BLaER1 treated with 17β-estradiol and CSF1 and Interleukin-3, amounts not matched to agents 10 nM and 100 nM (cell line): ENCODE results near the gene OCLN.
"Not testable (repeated sequence)": the region's sequence is repeated elsewhere in the genome, so short reads cannot be mapped to it uniquely, and the experiment has no call there.

ENCODE experiments used
- H3K27ac ChIP-seq, 11 experiments: shearing (Covaris generic); formaldehyde crosslinking; 2 replicates each; pipeline ENCODE4 v1.8.1; 2022
- H3K27me3 ChIP-seq, 11 experiments: shearing (Covaris generic); formaldehyde crosslinking; 2 replicates each; pipeline ENCODE4 v1.8.1; 2022
- H3K36me3 ChIP-seq, 11 experiments: shearing (Covaris generic); formaldehyde crosslinking; 2 replicates each; pipeline ENCODE4 v1.8.1; 2022
- H3K4me1 ChIP-seq, 10 experiments: shearing (Covaris generic); formaldehyde crosslinking; 2 replicates each; pipeline ENCODE4 v1.8.1; 2022
- H3K4me2 ChIP-seq, 11 experiments: shearing (Covaris generic); formaldehyde crosslinking; 2 replicates each; pipeline ENCODE4 v1.8.1; 2022
- H3K4me3 ChIP-seq, 10 experiments: shearing (Covaris generic); formaldehyde crosslinking; 2 replicates each; pipeline ENCODE4 v1.8.1; 2022
- H3K9ac ChIP-seq, 11 experiments: shearing (Covaris generic); formaldehyde crosslinking; 2 replicates each; pipeline ENCODE4 v1.8.1; 2022
- H3K9me3 ChIP-seq, 11 experiments: shearing (Covaris generic); formaldehyde crosslinking; replicated peaks in 1 of 11; 2 replicates each; pipeline ENCODE4 v1.8.1; 2022
- H4K20me1 ChIP-seq, 11 experiments: shearing (Covaris generic); formaldehyde crosslinking; 2 replicates each; pipeline ENCODE4 v1.8.1; 2022
- Cebpa-rat ChIP-seq, 11 experiments: shearing (Covaris generic); IDR thresholded peaks; 2 replicates each; pipeline ENCODE4 v1.8.1; 2022

Gene OCLN

GRCh38 chr5:69462170-69462569 lies 30.4 kb upstream of the OCLN start:
- no peak for TF ChIP-seq Cebpa-rat (IDR thresholded peaks at IDR 0.05)
- Histone ChIP-seq H3K9me3 (peaks cover 0 to 22% (median 11%) of the 10 kb centered on the region in 11 experiments; a peak in 14 of 22 replicates), H3K4me1 (no peaks in the 10 kb centered on the region), H3K4me3 (no peak overlapping the region), H3K4me2 (no peak overlapping the region), H3K36me3 (no peaks in the 10 kb centered on the region), H3K27ac (no peak overlapping the region), H3K27me3 (no peaks in the 10 kb centered on the region), H3K9ac (no peak overlapping the region), H4K20me1 (no peaks in the 10 kb centered on the region; a peak in 1 of 22 replicates)

- H3K27me3 ChIP-seq, H3K4me1 ChIP-seq, H3K4me3 ChIP-seq, H3K9ac ChIP-seq, H3K27ac ChIP-seq, H3K4me2 ChIP-seq, H3K36me3 ChIP-seq, H4K20me1 ChIP-seq: not testable (repeated sequence)
- peaks cover 0 to 25% (median 10%) of the 10 kb centered on the region in 11 experiments; a peak in 6 of 22 replicates for H3K9me3 ChIP-seq
These were observed 26.2 kb upstream of the OCLN start for GRCh38 chr5:69466375-69466774.

GRCh38 chr5:69467442-69468225 lies 25.0 kb upstream of the OCLN start:
- no peak overlapping the region for H3K27ac ChIP-seq
- peaks cover 0 to 9% (median 0%) of the 10 kb centered on the region in 10 experiments; a peak in 4 of 20 replicates for H3K4me1 ChIP-seq
- no peaks in the 10 kb centered on the region; a peak in 1 of 22 replicates for H4K20me1 ChIP-seq
- H3K9ac ChIP-seq = no peak overlapping the region
- no peak for TF ChIP-seq Cebpa-rat (IDR thresholded peaks at IDR 0.05)
- H3K4me2 ChIP-seq = no peak overlapping the region
- H3K9me3 ChIP-seq = peaks cover 0 to 22% (median 10%) of the 10 kb centered on the region in 11 experiments; a peak in 6 of 22 replicates
- no peak overlapping the region for H3K4me3 ChIP-seq
- no peaks in the 10 kb centered on the region for H3K36me3 ChIP-seq
- no peaks in the 10 kb centered on the region for H3K27me3 ChIP-seq

GRCh38 chr5:69468631-69469030 lies 24.0 kb upstream of the OCLN start:
- H3K4me2 ChIP-seq = peak overlapping the region in 1 of 11 experiments; percentile 1; a peak in 1 of 22 replicates
- no peaks in the 10 kb centered on the region for H3K27me3 ChIP-seq
- H4K20me1 ChIP-seq = no peaks in the 10 kb centered on the region; a peak in 1 of 22 replicates
- H3K9me3 ChIP-seq = peaks cover 0 to 22% (median 10%) of the 10 kb centered on the region in 11 experiments; a peak in 6 of 22 replicates
- no peak overlapping the region for H3K9ac ChIP-seq
- H3K36me3 ChIP-seq = no peaks in the 10 kb centered on the region
- H3K27ac ChIP-seq = no peak overlapping the region
- H3K4me1 ChIP-seq = peaks cover 0 to 9% (median 0%) of the 10 kb centered on the region in 10 experiments; a peak in 4 of 20 replicates
- H3K4me3 ChIP-seq = no peak overlapping the region
- TF ChIP-seq Cebpa-rat (IDR thresholded peaks at IDR 0.05) = no peak

GRCh38 chr5:69471516-69471915 lies 21.1 kb upstream of the OCLN start:
- H3K4me2 ChIP-seq, H3K27me3 ChIP-seq, H3K4me1 ChIP-seq, H3K9ac ChIP-seq, H3K36me3 ChIP-seq, H3K27ac ChIP-seq, H3K4me3 ChIP-seq, H4K20me1 ChIP-seq: not testable (repeated sequence)
- H3K9me3 ChIP-seq = peaks cover 0 to 13% (median 2%) of the 10 kb centered on the region in 11 experiments; a peak in 4 of 22 replicates

GRCh38 chr5:69472535-69473143 lies 20.0 kb upstream of the OCLN start:
- H3K36me3 ChIP-seq, H3K27ac ChIP-seq, H3K4me1 ChIP-seq, H3K9me3 ChIP-seq, H3K9ac ChIP-seq, H3K4me3 ChIP-seq, H3K27me3 ChIP-seq, H3K4me2 ChIP-seq, H4K20me1 ChIP-seq: not testable (repeated sequence)

- Histone ChIP-seq H3K4me2 (no peak overlapping the region), H4K20me1 (no peaks in the 10 kb centered on the region), H3K36me3 (no peaks in the 10 kb centered on the region), H3K4me1 (no peaks in the 10 kb centered on the region), H3K9me3 (no peaks in the 10 kb centered on the region), H3K4me3 (no peak overlapping the region), H3K27me3 (no peaks in the 10 kb centered on the region), H3K27ac (no peak overlapping the region), H3K9ac (no peak overlapping the region)
- TF ChIP-seq Cebpa-rat (IDR thresholded peaks at IDR 0.05) = no peak
These were observed 15.4 kb upstream of the OCLN start for GRCh38 chr5:69477170-69477569.

- H3K4me1 ChIP-seq, H3K4me2 ChIP-seq, H3K36me3 ChIP-seq, H4K20me1 ChIP-seq, H3K27ac ChIP-seq, H3K9me3 ChIP-seq, H3K9ac ChIP-seq, H3K4me3 ChIP-seq, H3K27me3 ChIP-seq: not testable (repeated sequence)
These were observed 14.3 kb upstream of the OCLN start for GRCh38 chr5:69478296-69478695.

GRCh38 chr5:69484891-69485290 lies 7.7 kb upstream of the OCLN start:
- H3K27ac ChIP-seq = no peak overlapping the region
- H3K9me3 ChIP-seq = no peaks in the 10 kb centered on the region
- no peak overlapping the region for H3K4me3 ChIP-seq
- H3K27me3 ChIP-seq = no peaks in the 10 kb centered on the region; a peak in 1 of 22 replicates
- no peaks in the 10 kb centered on the region for H3K36me3 ChIP-seq
- no peaks in the 10 kb centered on the region for H3K4me1 ChIP-seq
- no peak for TF ChIP-seq Cebpa-rat (IDR thresholded peaks at IDR 0.05)
- no peaks in the 10 kb centered on the region for H4K20me1 ChIP-seq
- no peak overlapping the region for H3K4me2 ChIP-seq
- H3K9ac ChIP-seq = no peak overlapping the region

GRCh38 chr5:69485471-69485870 lies 7.1 kb upstream of the OCLN start:
- no peak for TF ChIP-seq Cebpa-rat (IDR thresholded peaks at IDR 0.05)
- peaks cover 0 to 4% (median 0%) of the 10 kb centered on the region in 11 experiments; a peak in 4 of 22 replicates for H3K27me3 ChIP-seq
- H3K9me3 ChIP-seq = no peaks in the 10 kb centered on the region
- no peak overlapping the region for H3K4me3 ChIP-seq
- no peaks in the 10 kb centered on the region for H4K20me1 ChIP-seq
- no peaks in the 10 kb centered on the region for H3K36me3 ChIP-seq
- no peak overlapping the region for H3K4me2 ChIP-seq
- no peaks in the 10 kb centered on the region for H3K4me1 ChIP-seq
- no peak overlapping the region for H3K9ac ChIP-seq
- no peak overlapping the region for H3K27ac ChIP-seq
